Neural cell (in vitro differentiated cells): Measurements from ENCODE around the gene SLC5A5. TPM values are rescaled to one million over a fixed set of nuclear protein-coding genes. Genes with fewer than 3 reads are reported as not detected.

ENCODE experiments used
- H2AFZ ChIP-seq: fragments of 200-600, 300-800 bp; sonication (generic), shearing (Covaris generic); 2 replicates; pipeline ENCODE4 v1.6.0; 2014; ENCODE audit warnings: low read depth, mild to moderate bottlenecking, antibody characterized with exemption, low read length, moderate library complexity
- H3F3A ChIP-seq: fragments of 200-600 bp; shearing (Covaris generic); 2 replicates; pipeline ENCODE4 v1.6.1; 2016; ENCODE audit warnings: mild to moderate bottlenecking, moderate library complexity, mixed read lengths, antibody characterized with exemption, low read length; ENCODE audit not compliant: insufficient read depth, poor library complexity, severe bottlenecking
- H3K27ac ChIP-seq: fragments of 200-600, 300-800 bp; sonication (generic), shearing (Covaris generic); 2 replicates; pipeline ENCODE4 v1.5.1; 2014; ENCODE audit warnings: mild to moderate bottlenecking, low read length, moderate library complexity
- H3K27me3 ChIP-seq: fragments of 300-800, 200-600 bp; sonication (generic), shearing (Covaris generic); 2 replicates; pipeline ENCODE4 v1.6.0; 2014; ENCODE audit warnings: mild to moderate bottlenecking, low read depth, low read length, moderate library complexity; ENCODE audit not compliant: insufficient read depth
- H3K36me3 ChIP-seq: fragments of 300-800, 200-600 bp; sonication (generic), shearing (Covaris generic); 2 replicates; pipeline ENCODE4 v1.5.1; 2014; ENCODE audit warnings: mild to moderate bottlenecking, antibody characterized with exemption, low read length, moderate library complexity; ENCODE audit not compliant: insufficient read depth
- H3K4me2 ChIP-seq: fragments of 300-800, 200-600 bp; sonication (generic), shearing (Covaris generic); 2 replicates; pipeline ENCODE4 v1.6.0; 2014; ENCODE audit warnings: mild to moderate bottlenecking, low read length
- H3K4me3 ChIP-seq: fragments of 300-800, 200-600 bp; sonication (generic), shearing (Covaris generic); 2 replicates; pipeline ENCODE4 v1.5.1; 2014; ENCODE audit warnings: mild to moderate bottlenecking, low read length, moderate library complexity
- H3K79me2 ChIP-seq: fragments of 200-600 bp; shearing (Covaris generic); replicated peaks from 2 replicates; pipeline ENCODE4 v1.6.0; 2014; ENCODE audit warnings: mild to moderate bottlenecking, low read length, moderate library complexity; ENCODE audit not compliant: insufficient read depth
- H3K9ac ChIP-seq: fragments of 300-800, 200-600 bp; sonication (generic), shearing (Covaris generic); 2 replicates; pipeline ENCODE4 v1.6.1; 2016; ENCODE audit warnings: mild to moderate bottlenecking, low read length, mixed read lengths
- H3K9me2 ChIP-seq: fragments of 200-600 bp; shearing (Covaris generic); 2 replicates; pipeline ENCODE4 v1.6.1; 2016; ENCODE audit warnings: mild to moderate bottlenecking, low read length, mixed read lengths; ENCODE audit not compliant: insufficient read depth
- H3K9me3 ChIP-seq: fragments of 200-600, 300-800 bp; sonication (generic), shearing (Covaris generic); 2 replicates; pipeline ENCODE4 v1.6.1; 2016; ENCODE audit warnings: mild to moderate bottlenecking, mixed run types, low read length, moderate library complexity, mixed read lengths
- H4K20me1 ChIP-seq: fragments of 200-600 bp; shearing (Covaris generic); 2 replicates; pipeline ENCODE4 v1.6.1; 2016; ENCODE audit warnings: mild to moderate bottlenecking, mixed run types; ENCODE audit not compliant: insufficient read depth
- CTCF ChIP-seq: fragments of 450-650 bp; IDR thresholded peaks from 2 replicates; pipeline ENCODE4 v1.5.1; 2014; ENCODE audit warnings: antibody characterized with exemption, mild to moderate bottlenecking, moderate library complexity; ENCODE audit not compliant: poor library complexity, severe bottlenecking
- EP300 ChIP-seq: fragments of 450-650 bp; conservative IDR thresholded peaks from 2 replicates; pipeline ENCODE4 v1.6.1; 2014; ENCODE audit warnings: antibody characterized with exemption, mild to moderate bottlenecking, moderate library complexity; ENCODE audit not compliant: poor library complexity, severe bottlenecking
- EZH2 ChIP-seq: fragments of 200-600, 300-800 bp; shearing (Covaris generic), sonication (generic); IDR thresholded peaks from 2 replicates; pipeline ENCODE4 v1.6.1; 2014; ENCODE audit warnings: antibody characterized with exemption, low read length, borderline replicate concordance, mild to moderate bottlenecking; ENCODE audit not compliant: insufficient read depth, poor library complexity, severe bottlenecking
- MXI1 ChIP-seq: fragments of 450-650 bp; conservative IDR thresholded peaks from 2 replicates; pipeline ENCODE4 v1.6.1; 2014; ENCODE audit warnings: antibody characterized with exemption, mild to moderate bottlenecking; ENCODE audit not compliant: poor library complexity, severe bottlenecking
- POLR2AphosphoS5 ChIP-seq: IDR thresholded peaks from 2 replicates; pipeline ENCODE4 v1.6.1; 2012
- RAD21 ChIP-seq: fragments of 450-650 bp; conservative IDR thresholded peaks from 2 replicates; pipeline ENCODE4 v1.6.1; 2014; ENCODE audit warnings: antibody characterized with exemption, mild to moderate bottlenecking, moderate library complexity
- REST ChIP-seq: IDR thresholded peaks from 2 replicates; pipeline ENCODE4 v1.6.1; 2012; ENCODE audit warnings: borderline replicate concordance
- SMC3 ChIP-seq: fragments of 450-650 bp; conservative IDR thresholded peaks from 2 replicates; pipeline ENCODE4 v1.6.1; 2014; ENCODE audit warnings: antibody characterized with exemption, mild to moderate bottlenecking, moderate library complexity; ENCODE audit not compliant: poor library complexity
- TAF1 ChIP-seq: IDR thresholded peaks from 2 replicates; pipeline ENCODE4 v1.6.1; 2012; ENCODE audit warnings: low read depth
- polyA plus RNA-seq: library from polyadenylated mRNA; depleted of rRNA; stranded (reverse); fragments of >200 nt; gene quantifications from 2 replicates; pipeline ENCODE4 v1.2.3, GENCODE V29; 2014
- small RNA-seq, 3 experiments: library from RNA; depleted of rRNA; stranded (forward); fragments of <200 nt; gene quantifications; one replicate each; pipeline ENCODE3, GENCODE V24; 2012

SLC5A5 gene
- polyA plus RNA-seq, 1 donor from 2014 or later, result not detected

GRCh38 chr19:17944301-17944700 lies 72.6 kb downstream of the SLC5A5 start:
- no peak overlapping the region for H3K4me3 ChIP-seq
- no peaks in the 10 kb centered on the region for H3K27me3 ChIP-seq
- H3K9ac ChIP-seq, result no peak overlapping the region
- no peaks in the 10 kb centered on the region for H3F3A ChIP-seq
- TF ChIP-seq RAD21 (no peak), TAF1 (no peak), POLR2AphosphoS5 (no peak), EP300 (no peak), CTCF (no peak), SMC3 (no peak), REST (no peak), EZH2 (no peak), MXI1 (no peak)
- H3K27ac ChIP-seq, result no peak overlapping the region
- no peaks in the 10 kb centered on the region for H3K79me2 ChIP-seq
- no peak overlapping the region for H3K4me2 ChIP-seq
- H4K20me1 ChIP-seq, result no peaks in the 10 kb centered on the region
- no peaks in the 10 kb centered on the region for H3K36me3 ChIP-seq
- H3K9me3 ChIP-seq, result no peaks in the 10 kb centered on the region
- H2AFZ ChIP-seq, result no peak overlapping the region
- H3K9me2 ChIP-seq, result no peaks in the 10 kb centered on the region

Small RNAs within 50 kb of the gene (small RNA-seq; reads per million reads assigned to genes)
- 0 reads per million in 3 experiments for gene SNORA68

Other genes starting within 250 kb of the SLC5A5 start
- 7.8 and 7.9 TPM in 2 replicates for gene UNC13A, start 183.6 kb upstream of the SLC5A5 start, polyA plus RNA-seq
- gene MAP1S, start 152.5 kb upstream of the SLC5A5 start, polyA plus RNA-seq, result 5.8 and 14.0 TPM in 2 replicates
- 31.4 and 39.7 TPM in 2 replicates for gene FCHO1, start 120.5 kb upstream of the SLC5A5 start, polyA plus RNA-seq
- not detected in 2 replicates for gene B3GNT3, start 76.8 kb upstream of the SLC5A5 start, polyA plus RNA-seq
- not detected in 2 replicates for gene INSL3, start 50.4 kb upstream of the SLC5A5 start, polyA plus RNA-seq
- 0.04 and 0.11 TPM in 2 replicates for gene JAK3, start 24.0 kb upstream of the SLC5A5 start, polyA plus RNA-seq
- gene RPL18A, start 12.0 kb upstream of the SLC5A5 start, polyA plus RNA-seq, result 668 and 681 TPM in 2 replicates
- gene CCDC124, start 61.1 kb downstream of the SLC5A5 start, polyA plus RNA-seq, result 30.4 and 31.0 TPM in 2 replicates
- 9.9 and 13.8 TPM in 2 replicates for gene KCNN1, start 95.2 kb downstream of the SLC5A5 start, polyA plus RNA-seq
- gene ARRDC2, start 136.2 kb downstream of the SLC5A5 start, polyA plus RNA-seq, result 0.10 and 3.6 TPM in 2 replicates
- not detected in 2 replicates for gene IL12RB1, start 215.0 kb downstream of the SLC5A5 start, polyA plus RNA-seq
- gene MAST3, start 225.8 kb downstream of the SLC5A5 start, polyA plus RNA-seq, result 2.3 and 2.4 TPM in 2 replicates